Measurements from ENCODE around the gene NHSL2. TPM values are rescaled to one million over a fixed set of nuclear protein-coding genes. Genes with fewer than 3 reads are reported as not detected.

The NHSL2 gene
- total and polyA plus RNA-seq, 2 experiments from 2014 or later, result 4.7 to 9.5 TPM

GRCh38 chrX:72169008-72169728, 258.5 kb downstream of the NHSL2 start:
- H3F3A ChIP-seq (replicated peaks; ENCODE audit: low read depth), result no peaks in the 10 kb centered on the region
- H3K27ac Mint-ChIP-seq, result no peak overlapping the region
- H3K27me3 ChIP-seq (ENCODE audit: insufficient read depth), result no peaks in the 10 kb centered on the region
- ATAC-seq (no peak), DNase-seq (ENCODE audit: low spot score) (no peak)
- no peaks in the 10 kb centered on the region for H3K36me3 Mint-ChIP-seq (ENCODE audit: low read depth)
- no peak overlapping the region for H3K27ac ChIP-seq (ENCODE audit: low read depth)
- H3K79me2 ChIP-seq (replicated peaks; ENCODE audit: insufficient read depth), result no peaks in the 10 kb centered on the region
- H3K4me1 ChIP-seq (ENCODE audit: insufficient read depth), result no peaks in the 10 kb centered on the region
- TF ChIP-seq STAT1 (IDR thresholded peaks at IDR 0.05; ENCODE audit: unreplicated experiment) (no peak), JUNB (IDR thresholded peaks at IDR 0.05; ENCODE audit: unreplicated experiment) (no peak), ZNF114 (CRISPR knock-in tag; IDR thresholded peaks at IDR 0.05) (no peak), EZH2 (IDR thresholded peaks at IDR 0.05; ENCODE audit: low read depth, unreplicated experiment) (no peak), POLR2AphosphoS5 (IDR thresholded peaks at IDR 0.05; ENCODE audit: low read depth) (no peak), ZNF462 (CRISPR knock-in tag; IDR thresholded peaks at IDR 0.05) (no peak), NANOG (IDR thresholded peaks at IDR 0.05; ENCODE audit: borderline replicate concordance) (no peak), CTCF (conservative IDR thresholded peaks at IDR 0.05; ENCODE audit: low read depth in 2 of 2) (no peak), REST (IDR thresholded peaks at IDR 0.05; ENCODE audit: unreplicated experiment) (no peak), EZH2phosphoT487 (IDR thresholded peaks at IDR 0.05; ENCODE audit: unreplicated experiment) (no peak), ZNF331 (CRISPR knock-in tag; IDR thresholded peaks at IDR 0.05; ENCODE audit: low read depth) (no peak), ETS1 (IDR thresholded peaks at IDR 0.05) (no peak), CREB1 (CRISPR knock-in tag; IDR thresholded peaks at IDR 0.05; ENCODE audit: low read depth) (no peak)
- H3K9me3 Mint-ChIP-seq, result no peaks in the 10 kb centered on the region
- no peaks in the 10 kb centered on the region for H3K36me3 ChIP-seq (ENCODE audit: insufficient read depth)
- no peak overlapping the region for H3K4me3 Mint-ChIP-seq
- no peak overlapping the region for H3K4me2 ChIP-seq
- no peaks in the 10 kb centered on the region for H3K9me2 ChIP-seq (ENCODE audit: insufficient read depth)
- no peaks in the 10 kb centered on the region for H3K4me1 Mint-ChIP-seq
- H4K20me1 ChIP-seq (replicated peaks; ENCODE audit: insufficient read depth), result no peaks in the 10 kb centered on the region
- 0 out of 2 replicates have a peak overlapping the region, but pooled peaks have one; percentile 59 for H2AFZ ChIP-seq
- H3K27me3 Mint-ChIP-seq (ENCODE audit: insufficient read depth, low read depth, poor library complexity), result no peaks in the 10 kb centered on the region
- no peak overlapping the region for H3K4me3 ChIP-seq

Measured in GM23338 (cell line).